Sigmoid colon (tissue), 4 donors: ENCODE results near the gene GALNT10.

Experiments
- EP300 ChIP-seq, 4 donors: sonication (generic); formaldehyde crosslinking; IDR thresholded peaks; one replicate each; pipeline ENCODE4 v1.6.1; 2017; ENCODE audit warnings: antibody characterized with exemption in 4 of 4
- POLR2A ChIP-seq, 2 donors: fragments of 450-650 bp; IDR thresholded peaks; one replicate each; pipeline ENCODE4 v1.6.1; 2016; ENCODE audit warnings: antibody characterized with exemption in 2 of 2, mild to moderate bottlenecking in 2 of 2, moderate library complexity in 2 of 2
- TF ChIP-seq, protein P1 (sequence below), 4 experiments: fragments of 450-650 bp in 3 of 4; fragments of 200-600 bp in 1 of 4; IDR thresholded peaks; one replicate each; pipeline ENCODE4 v1.5.1; 2016 to 2019; ENCODE audit warnings: antibody characterized with exemption in 4 of 4, mild to moderate bottlenecking in 3 of 4, moderate library complexity in 2 of 4

DNA sequence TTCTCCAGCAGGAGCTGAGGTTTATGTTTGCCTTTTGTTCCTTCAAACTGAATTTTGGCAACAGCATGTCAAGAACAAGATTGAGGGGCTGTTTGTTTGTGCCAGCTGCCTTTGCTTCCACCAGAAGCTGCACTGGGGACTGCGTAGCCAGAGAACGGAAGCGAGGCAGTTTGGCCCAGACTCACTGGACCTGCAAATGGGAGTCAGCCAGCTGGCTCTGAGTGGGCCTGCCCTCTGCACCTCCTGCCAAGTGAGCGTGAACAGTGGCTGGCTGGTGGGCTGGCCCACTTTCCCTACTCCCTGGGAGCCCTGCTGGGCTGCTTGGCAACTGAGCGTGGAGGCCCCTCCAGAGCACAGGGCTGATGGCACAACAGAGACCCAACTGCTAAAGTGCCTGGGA, 111.6 kb downstream of the GALNT10 start:
- TF ChIP-seq POLR2A (IDR thresholded peaks at IDR 0.05) (no peak), EP300 (IDR thresholded peaks at IDR 0.05) (no peak)
- TF ChIP-seq, protein P1, sequence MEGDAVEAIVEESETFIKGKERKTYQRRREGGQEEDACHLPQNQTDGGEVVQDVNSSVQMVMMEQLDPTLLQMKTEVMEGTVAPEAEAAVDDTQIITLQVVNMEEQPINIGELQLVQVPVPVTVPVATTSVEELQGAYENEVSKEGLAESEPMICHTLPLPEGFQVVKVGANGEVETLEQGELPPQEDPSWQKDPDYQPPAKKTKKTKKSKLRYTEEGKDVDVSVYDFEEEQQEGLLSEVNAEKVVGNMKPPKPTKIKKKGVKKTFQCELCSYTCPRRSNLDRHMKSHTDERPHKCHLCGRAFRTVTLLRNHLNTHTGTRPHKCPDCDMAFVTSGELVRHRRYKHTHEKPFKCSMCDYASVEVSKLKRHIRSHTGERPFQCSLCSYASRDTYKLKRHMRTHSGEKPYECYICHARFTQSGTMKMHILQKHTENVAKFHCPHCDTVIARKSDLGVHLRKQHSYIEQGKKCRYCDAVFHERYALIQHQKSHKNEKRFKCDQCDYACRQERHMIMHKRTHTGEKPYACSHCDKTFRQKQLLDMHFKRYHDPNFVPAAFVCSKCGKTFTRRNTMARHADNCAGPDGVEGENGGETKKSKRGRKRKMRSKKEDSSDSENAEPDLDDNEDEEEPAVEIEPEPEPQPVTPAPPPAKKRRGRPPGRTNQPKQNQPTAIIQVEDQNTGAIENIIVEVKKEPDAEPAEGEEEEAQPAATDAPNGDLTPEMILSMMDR (IDR thresholded peaks at IDR 0.05) = no peak
